Stimulated activated CD8-positive, alpha-beta memory T cell treated with anti-CD3 and anti-CD28 coated beads, Interleukin-12 subunit alpha, Interleukin-12 subunit beta, amount 100 ng/mL, for 24 hours (primary cell): Measurements from ENCODE around the gene TMEM235.
A peak's percentile ranks its signal among the peaks of the same experiment; 100 is the strongest.
"Not testable (repeated sequence)": the region's sequence is repeated elsewhere in the genome, so short reads cannot be mapped to it uniquely, and the experiment has no call there.

Experiments used
- DNase-seq: peaks from one replicate; pipeline ENCODE4 v3.0.0-alpha.2; 2020; ENCODE audit errors: extremely low read depth

The TMEM235 gene

GRCh38 chr17:78238823-78239488, 7.5 kb downstream of the TMEM235 start:
- no peak for DNase-seq

GRCh38 chr17:78239489-78239931, 8.1 kb downstream of the TMEM235 start:
- no peak for DNase-seq

DNA sequence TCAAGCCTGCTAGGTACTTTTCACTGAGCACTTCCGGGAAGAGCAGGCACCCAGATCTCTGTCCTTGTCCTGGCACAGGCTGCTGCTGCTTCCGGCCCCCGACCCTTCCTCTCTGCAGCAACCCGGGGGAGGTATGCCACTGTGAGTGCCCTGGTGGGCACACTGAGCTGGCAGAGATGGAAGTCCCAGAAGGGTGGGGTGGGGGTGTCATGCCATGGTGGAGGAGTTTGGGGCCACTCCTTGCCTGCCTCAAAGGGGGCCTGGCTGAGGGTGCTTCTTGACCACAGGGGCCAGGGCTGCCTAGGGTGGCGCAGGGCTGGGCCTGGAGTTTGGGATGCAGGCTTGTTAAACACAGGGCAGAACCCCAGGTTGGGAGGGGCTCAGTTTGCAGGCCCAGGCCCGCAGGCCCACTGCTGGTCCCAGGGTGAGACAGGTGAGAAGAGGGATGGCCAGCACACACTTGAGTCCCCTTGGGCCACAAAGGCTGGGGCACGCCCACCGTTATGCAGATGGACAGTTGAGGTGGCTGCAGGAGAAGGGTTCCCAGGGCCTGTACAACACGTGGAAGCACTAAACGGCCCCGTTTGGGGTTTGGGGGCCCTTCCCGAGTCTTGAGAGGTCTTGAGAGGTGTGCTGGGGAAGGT, 8.7 kb downstream of the TMEM235 start:
- no peak for DNase-seq

GRCh38 chr17:78240839-78241238, 9.4 kb downstream of the TMEM235 start:
- no peak for DNase-seq

DNA sequence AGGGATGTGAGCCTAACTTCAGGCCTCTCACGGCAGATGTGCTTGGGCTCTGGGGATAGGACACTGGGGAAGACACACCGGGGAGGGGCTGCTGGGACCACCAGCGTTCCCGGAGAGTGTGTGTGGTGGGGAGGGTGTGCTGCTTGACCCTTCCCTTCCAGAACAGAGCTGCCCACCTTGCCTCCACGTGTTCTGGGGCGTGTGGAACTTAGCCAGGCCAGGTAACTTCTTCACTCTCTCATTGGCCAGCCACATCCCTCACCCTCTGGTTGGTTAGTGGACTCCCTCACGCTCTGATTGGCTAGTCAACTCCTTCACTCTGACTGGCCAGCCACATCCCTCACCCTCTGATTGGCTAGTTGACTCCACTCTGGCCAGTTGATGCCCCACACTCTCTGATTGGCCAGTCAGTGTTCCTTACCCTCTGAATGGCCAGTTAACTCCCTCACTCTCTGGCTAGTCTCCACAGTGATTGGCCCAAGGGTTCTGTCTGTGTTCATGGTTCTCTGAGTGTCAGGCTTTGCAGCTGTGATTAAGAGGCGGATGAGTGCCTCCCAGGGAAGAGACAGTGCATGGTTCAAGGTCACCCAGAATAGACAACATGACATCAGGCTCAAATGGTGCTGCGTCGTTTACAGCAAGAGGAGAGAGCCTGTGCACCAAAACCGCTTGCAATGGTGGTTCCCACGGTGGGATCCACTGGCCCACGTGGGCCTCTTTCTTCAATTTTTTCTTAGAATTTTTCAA, 10.0 kb downstream of the TMEM235 start:
- DNase-seq, result no peak

GRCh38 chr17:78242024-78242742, 10.8 kb downstream of the TMEM235 start:
- DNase-seq, result no peak

DNA sequence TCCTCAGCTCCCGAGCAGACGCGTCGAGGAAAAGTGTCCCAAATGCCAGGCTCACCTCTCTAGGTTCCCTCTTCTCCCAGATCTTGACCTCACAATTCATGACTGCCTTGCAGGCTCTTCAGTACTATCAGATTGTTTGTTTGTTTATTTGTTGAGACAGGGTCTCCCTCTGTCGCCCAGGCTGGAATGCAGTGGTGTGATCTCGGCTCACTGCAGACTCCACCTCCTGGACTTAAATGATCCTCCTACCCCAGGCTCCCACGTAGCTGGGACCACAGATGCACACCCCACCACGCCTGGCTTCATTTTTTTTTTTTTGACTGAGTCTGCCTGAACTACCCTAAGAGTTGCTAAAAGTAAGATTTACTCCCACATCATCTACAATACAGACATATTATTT, 15.9 kb downstream of the TMEM235 start:
- DNase-seq, result no peak

DNA sequence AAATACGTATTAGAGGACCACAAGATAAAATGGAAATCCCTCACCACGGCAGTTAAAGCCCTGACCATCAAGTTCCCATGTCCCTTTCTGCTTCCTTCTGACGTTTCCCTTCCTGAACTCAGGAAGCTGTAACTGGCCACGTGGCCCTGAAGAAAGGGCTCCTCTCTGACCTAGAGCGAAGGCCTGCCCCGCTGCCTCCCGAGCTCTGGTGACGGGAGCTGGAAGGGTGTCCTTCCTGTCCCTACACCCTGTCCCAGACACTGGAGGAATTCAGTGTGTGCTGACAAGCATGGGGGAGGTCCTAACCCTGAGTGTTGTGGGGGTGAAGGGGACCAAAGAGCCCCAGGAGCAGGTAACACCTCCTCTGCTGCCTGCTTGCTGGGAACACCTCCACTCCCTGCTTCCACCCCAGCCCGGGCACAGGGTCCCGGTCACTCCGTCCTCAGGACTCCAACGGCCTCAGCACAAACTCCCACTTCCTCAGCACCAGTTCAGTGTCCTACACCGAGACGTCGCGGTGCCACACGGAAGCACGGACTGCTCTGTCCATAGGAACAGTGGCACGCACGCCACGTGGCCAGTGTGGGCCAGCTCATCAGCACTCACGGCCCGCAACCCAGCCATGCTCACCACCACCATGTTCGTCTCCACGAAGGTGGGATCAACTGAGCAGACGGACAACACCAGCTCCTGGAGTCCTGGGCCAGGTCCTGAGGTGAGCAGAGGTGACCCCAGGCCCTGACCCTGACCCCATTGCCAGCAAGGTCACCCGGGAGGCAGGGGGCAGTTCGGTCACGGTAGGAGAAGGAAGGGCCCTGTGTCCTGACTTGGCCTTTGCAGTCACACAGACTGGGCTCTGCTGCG, 16.9 kb downstream of the TMEM235 start:
- no peak for DNase-seq

DNA sequence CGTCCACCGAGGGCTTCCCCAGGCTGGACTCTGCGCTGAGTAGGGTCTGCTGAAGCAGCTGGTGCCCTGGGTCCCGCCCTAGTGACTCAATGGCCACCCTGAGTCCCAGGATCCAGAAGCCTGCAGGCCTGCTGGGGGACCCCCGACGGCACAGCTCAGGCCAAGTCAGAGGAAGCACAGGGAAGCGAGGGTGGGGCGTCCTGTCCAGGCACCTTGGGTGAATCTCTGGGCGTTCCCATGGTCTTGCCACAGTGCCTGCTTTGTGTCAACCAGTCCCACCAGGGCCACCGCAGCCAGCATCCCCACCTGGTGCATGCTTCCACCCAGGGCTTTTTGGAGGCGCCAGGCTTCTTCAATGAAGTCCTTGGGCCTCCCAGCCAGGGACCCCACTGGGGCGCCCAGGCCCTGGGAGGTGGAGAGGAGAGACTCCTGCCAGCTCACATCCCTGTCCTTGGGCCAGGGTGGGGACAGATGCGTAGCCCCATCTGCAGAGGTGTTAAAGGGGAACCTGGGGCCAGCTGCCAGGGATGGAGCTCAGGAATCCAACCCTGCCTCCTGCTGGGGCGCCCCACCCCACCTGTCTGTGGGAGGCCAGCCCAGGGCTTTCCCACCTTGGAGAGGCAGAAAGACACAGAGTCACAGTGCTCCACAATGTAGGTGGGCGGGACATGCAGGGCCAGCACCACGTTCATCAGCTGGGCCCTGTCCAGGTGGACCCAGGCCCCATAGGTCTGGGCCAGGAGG, 17.8 kb downstream of the TMEM235 start:
- no peak for DNase-seq

DNA sequence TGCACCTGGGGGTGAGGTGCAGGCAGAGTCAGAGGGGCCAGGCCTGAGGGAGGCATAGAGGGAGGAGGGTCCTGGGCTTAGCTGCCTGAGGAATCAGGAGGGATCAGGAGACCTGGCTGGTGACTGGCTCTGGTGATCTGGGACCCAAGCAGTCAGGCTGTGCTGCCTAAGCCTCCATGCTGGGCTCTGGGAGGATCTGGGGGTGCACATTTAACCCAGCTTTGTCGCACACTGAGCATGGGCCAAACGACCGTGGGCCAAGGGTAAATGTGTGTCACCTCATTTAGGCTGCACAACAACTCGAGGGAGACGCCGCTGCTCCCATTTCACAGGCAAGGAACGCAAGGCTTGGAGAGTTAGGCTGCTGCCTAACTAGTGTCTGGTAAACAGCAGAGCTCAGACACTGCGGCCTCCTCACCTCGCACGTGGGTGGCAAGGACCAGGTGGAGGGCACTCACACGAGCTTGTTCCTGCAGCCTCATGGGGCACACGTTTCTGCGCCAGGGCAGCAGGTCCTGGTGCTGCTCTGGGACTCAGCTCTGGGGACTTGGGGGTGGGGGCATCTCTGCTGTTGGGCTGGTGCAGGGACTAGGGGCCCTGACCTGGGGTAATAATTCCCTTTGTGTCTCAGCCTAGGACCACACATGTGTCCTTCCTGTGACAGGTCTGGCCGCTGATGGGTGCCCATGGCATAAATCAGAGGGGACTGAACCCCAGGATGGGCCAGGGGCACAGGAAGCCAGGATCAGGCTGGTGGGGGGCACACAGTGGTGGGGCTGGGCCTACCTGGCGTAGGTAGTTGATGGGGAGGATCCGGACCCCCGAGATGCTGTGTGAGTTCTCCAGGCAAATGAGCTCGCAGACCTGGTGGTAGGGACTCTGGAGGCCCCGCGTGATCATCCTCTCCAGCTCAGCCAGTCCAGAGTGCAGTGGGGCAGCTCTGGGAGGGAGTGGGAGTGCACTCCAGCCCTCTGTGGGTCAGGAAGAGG, 18.7 kb downstream of the TMEM235 start:
- DNase-seq, result no peak

DNA sequence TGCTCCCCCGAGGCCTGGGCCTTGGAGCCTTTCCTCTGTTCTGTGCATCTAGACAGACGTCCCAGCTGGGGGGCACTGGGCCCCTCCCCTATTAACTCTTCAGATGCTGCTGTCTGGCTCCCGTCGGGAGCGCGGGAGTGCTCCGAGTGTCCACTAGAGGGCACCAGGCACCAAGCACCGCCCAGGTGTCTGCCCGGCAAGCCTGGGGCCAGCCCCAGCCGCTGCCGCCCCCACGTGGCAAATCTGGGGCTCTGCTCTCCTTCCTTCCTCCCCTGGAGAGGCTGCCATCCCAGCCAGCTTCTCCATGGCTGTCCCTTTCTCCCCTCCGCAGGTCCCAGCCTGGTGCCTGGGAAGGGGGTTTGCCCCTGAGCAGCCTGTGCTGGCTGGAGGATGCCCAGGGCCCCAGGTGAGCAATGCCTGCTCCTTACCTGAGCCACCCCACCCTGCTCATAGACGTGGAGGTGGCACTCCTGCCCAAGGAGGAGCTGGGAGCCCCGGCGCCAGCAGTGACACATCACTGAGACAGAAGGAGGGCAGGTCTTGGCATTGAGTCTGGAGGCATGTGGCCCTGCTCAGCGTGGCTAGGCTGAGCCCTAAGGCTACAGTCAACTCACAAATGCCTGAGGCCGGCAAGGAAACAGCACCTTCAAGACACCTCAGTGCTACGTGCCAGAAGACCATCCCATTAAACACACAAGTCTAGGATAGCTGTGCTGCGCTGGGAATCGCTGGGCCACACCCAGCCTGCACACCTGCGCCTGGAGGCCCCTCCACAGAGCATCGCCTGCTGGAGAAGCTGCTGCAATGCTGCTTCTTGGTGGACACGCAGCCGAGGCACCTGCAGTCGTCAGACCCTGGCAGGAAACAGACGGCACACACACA, 19.7 kb downstream of the TMEM235 start:
- DNase-seq, result peak; percentile 61

- no peak for DNase-seq
These were observed 20.3 kb downstream of the TMEM235 start for GRCh38 chr17:78251773-78252103.

DNA sequence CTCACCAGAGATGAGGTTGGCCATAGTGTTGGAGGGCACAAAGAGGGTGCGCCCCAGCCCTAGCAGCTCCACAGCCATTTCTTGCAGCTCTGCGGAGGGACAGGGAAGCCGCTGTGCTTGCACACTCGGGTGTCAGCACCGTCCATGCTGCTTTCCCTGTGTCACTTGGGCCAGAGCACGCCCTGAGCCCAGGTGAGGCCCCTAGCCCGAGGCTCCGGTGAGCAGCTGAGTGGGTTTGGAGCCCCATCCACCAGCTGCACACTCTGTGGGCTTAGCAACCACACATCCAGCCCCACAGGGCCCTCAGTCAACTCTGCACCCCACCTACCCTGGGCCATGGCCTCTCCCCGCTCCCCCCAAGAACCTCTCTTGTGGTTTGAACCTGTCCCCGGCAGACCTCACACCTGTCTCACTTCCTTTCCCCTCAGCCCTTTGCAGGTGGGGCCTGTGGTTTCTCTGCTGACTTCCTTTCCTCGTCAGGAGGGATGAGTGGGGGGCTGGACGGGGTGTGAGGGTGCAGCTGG, 20.7 kb downstream of the TMEM235 start:
- no peak for DNase-seq

DNA sequence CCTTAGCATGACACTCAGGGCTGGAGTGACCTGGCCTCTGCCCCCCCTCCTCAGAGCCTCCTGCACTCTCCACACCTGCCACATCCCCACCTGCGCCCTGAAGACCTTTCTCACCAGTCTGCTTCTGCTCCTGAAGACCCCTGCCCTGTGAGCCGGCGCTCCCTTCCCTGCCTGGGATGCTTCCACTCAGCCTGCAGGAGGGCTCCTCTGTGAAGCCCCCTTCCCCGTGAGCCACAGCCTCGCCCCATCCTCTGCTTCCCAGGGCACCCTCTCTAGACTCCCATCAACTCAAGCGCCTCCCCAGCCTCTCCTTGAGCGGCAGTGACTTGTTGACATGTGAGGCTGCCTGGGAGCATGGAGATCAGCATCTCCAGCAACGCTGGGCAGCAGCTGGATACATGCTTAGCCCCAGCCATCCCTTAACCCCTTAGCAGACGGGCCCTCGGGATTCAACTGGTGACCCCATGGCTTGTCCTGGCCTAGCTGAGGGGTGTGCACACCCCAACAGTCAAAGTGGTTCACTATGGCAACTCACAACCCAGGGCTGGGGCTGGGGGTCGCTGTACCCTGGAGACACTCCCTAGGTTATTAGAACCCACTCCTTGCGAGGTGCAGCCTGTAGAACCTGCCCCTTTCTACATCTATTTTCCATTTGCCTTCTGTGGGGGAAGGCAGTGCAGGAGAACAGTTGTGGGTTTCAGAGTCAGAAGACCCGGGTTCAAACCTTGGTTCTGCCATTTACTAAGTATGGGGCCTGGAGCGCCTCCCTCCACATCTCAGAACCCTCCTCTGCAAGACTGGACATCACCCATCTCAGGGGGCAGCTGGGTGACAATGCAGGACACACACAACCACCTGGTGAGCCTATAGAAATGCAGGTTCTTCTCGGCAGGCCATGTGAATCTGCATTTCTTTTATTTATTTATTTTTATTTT, 21.5 kb downstream of the TMEM235 start:
- no peak for DNase-seq

DNA sequence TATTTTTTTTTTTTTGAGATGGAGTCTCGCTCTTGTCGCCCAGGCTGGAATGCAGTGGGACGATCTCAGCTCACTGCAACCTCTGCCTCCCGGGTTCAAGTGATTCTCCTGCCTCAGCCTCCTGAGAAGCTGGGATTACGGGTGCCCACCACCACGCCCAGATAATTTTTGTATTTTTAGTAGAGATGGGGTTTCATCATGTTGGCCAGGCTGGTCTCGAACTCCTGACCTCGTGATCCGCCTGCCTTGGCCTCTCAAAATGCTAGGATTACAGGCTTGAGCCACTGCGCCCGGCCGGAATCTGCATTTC, 22.2 kb downstream of the TMEM235 start:
- not testable (repeated sequence) for DNase-seq

DNA sequence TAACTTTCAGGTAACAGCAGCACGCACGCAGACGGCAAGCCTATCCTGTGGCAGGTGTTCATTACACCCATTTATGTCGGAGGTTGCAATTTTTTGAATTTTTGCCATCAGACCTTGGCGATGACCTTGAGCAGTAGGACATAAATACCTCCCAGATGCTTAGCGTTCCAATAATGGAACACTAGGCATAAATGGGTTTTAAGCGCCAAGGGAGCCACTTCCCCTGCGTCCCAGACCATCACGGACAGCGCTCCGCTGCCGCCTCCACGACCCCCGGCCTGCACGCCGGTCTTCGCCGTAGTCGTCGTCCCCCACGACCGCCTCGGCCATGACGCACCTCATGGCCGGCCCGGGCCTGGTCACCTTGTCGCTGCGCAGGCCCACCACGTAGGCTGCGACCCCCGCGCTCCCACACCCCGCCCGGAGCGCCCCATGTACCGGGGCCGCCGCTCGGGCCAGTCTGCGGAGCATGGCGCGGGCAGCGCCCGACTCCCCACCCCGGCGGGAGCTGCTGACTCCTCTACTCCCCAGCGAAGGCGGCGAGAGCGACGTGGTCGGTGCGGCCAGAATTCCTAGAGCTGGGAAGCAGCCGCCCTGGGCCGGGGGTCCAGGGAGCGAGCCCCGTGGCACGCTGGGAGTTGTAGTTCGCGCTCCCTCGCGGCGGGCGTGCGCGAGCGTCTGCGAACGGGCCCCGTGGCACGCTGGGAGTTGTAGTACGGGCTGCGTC, 22.7 kb downstream of the TMEM235 start:
- peak; percentile 57 for DNase-seq
